Measurements from ENCODE around the gene EIF4G1.
"Not testable (repeated sequence)": the region's sequence is repeated elsewhere in the genome, so short reads cannot be mapped to it uniquely, and the experiment has no call there.

EIF4G1 gene, protein sequence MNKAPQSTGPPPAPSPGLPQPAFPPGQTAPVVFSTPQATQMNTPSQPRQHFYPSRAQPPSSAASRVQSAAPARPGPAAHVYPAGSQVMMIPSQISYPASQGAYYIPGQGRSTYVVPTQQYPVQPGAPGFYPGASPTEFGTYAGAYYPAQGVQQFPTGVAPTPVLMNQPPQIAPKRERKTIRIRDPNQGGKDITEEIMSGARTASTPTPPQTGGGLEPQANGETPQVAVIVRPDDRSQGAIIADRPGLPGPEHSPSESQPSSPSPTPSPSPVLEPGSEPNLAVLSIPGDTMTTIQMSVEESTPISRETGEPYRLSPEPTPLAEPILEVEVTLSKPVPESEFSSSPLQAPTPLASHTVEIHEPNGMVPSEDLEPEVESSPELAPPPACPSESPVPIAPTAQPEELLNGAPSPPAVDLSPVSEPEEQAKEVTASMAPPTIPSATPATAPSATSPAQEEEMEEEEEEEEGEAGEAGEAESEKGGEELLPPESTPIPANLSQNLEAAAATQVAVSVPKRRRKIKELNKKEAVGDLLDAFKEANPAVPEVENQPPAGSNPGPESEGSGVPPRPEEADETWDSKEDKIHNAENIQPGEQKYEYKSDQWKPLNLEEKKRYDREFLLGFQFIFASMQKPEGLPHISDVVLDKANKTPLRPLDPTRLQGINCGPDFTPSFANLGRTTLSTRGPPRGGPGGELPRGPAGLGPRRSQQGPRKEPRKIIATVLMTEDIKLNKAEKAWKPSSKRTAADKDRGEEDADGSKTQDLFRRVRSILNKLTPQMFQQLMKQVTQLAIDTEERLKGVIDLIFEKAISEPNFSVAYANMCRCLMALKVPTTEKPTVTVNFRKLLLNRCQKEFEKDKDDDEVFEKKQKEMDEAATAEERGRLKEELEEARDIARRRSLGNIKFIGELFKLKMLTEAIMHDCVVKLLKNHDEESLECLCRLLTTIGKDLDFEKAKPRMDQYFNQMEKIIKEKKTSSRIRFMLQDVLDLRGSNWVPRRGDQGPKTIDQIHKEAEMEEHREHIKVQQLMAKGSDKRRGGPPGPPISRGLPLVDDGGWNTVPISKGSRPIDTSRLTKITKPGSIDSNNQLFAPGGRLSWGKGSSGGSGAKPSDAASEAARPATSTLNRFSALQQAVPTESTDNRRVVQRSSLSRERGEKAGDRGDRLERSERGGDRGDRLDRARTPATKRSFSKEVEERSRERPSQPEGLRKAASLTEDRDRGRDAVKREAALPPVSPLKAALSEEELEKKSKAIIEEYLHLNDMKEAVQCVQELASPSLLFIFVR (N-terminal part only)

DNA sequence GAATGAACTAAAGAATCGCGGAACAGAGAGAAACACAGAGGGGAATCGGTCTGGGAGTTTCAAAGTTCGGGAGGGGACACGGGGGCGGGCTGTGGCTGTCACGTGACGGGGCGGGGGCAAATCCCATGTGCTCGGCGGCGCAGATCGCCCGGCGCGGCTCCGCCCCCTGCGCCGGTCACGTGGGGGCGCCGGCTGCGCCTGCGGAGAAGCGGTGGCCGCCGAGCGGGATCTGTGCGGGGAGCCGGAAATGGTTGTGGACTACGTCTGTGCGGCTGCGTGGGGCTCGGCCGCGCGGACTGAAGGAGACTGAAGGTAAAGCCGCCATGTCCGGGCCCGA is at the start of gene EIF4G1:
EIF4G1 (plus strand) TSS at position 244 of the 337 bp plus-strand sequence. CDS start 1,191 bp downstream, outside the sequence.
- peak; percentile 90 for DNase-seq

DNA sequence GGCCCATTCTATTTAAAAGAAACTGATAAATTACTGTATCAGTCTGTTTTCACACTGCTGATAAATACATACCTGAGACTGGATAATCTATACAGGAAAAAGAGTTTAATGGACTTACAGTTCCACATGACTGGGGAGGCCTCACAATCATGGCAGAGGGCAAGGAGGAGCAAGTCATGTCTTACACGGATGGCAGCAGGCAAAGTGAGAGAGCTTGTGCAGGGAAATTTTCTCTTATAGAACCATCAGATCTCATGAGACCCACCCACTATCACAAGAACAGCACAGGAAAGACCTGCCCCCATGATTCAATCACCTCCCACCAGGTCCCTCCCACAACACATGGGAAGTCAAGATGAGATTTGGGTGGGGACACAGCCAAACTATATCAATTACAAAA is 47.2 kb upstream of the EIF4G1 start:
- DNase-seq, result not testable (repeated sequence)

DNA sequence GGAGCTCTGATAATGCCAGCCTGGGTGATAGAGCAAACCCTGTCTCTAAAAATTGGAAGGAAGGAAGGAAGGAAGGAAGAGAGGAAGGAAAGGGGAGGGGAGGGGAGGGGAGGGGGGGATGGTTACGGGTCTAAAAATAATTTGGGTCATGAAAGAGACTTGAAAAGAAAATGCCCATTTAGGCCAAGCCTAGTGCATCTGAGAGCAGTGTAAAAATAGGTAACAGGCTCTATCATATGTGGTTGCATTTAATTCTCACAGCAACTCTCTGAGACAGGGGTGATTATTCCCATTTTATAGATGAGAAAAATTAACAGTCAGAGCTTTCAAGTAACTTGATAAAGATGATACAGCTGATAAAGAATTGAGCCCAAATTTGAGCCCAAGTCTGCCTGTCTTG is 42.1 kb upstream of the EIF4G1 start:
- no peak for DNase-seq

DNA sequence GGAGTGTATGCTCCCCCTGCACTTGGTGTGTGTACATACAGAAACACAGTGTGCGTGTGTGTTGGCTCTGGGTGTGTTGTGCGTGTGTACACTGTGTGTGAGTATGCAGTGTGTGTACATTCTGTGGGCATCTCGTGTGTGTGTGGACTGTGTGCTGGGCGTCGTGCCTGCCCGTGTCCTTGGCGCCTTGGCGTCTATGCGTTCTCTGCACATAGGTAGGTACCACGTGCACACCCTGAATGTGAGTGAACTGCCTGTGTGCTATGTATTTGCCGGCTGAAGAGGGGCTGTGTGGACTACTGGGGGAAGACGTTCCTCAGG is 39.1 kb upstream of the EIF4G1 start:
- no peak for DNase-seq

DNA sequence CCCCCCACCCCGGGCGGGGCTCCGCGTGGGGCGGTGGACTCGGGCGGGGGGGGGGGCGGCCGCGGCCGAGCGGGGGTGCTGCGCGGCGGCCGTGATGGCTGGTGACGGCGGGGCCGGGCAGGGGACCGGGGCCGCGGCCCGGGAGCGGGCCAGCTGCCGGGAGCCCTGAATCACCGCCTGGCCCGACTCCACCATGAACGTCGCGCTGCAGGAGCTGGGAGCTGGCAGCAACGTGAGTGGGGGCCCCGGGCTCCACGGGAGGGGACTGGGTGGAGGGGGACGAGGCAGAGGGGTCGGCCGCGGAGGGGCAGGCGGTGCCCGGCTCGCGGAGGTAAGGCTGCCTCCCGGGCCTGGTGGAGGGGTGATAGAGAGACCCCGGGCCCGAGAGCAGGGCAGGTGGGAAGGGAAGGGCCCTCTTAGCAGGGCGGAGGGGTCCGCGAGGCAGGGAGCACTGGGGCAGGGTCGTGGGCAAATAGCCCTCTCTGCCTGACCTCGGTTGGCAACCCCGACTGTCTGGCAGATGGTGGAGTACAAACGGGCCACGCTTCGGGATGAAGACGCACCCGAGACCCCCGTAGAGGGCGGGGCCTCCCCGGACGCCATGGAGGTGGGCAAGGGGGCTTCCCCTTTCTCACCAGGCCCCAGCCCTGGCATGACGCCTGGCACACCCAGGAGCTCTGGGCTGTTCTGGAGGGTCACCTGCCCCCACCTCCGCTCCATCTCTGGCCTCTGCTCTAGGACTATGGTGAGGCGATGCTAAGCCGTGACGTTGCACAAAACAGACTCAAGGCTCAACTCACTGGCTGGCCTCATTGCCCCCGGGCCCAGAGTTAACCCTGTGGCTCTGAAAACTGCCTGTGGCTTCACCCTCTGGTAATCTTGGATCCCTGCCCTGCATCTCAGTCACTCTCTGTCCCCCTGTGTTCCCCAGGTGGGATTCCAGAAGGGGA is 38.2 kb upstream of the EIF4G1 start, which contains the start of gene ECE2:
ECE2 (plus strand) TSS at position 62 of the 950 bp plus-strand sequence; CDS start at position 194, 132 bp downstream.
- no peak for DNase-seq

DNA sequence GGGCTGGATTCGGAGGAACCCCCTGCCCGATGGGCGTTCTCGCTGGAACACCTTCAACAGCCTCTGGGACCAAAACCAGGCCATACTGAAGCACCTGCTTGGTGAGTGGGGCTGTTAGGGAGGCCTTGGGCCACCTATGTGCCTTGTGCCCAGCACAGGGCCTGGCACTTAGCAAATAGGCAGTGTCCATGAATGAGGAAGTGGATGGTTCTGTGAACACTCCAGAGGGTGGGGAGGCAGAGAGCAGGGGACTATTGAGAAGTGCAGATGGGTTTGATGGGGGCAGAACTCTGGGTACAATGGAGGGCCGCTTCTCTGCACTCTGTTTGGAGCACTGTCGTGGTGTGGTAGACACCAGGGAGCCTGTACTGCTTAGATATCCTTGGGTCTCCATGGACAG is 37.0 kb upstream of the EIF4G1 start:
- DNase-seq, result no peak

DNA sequence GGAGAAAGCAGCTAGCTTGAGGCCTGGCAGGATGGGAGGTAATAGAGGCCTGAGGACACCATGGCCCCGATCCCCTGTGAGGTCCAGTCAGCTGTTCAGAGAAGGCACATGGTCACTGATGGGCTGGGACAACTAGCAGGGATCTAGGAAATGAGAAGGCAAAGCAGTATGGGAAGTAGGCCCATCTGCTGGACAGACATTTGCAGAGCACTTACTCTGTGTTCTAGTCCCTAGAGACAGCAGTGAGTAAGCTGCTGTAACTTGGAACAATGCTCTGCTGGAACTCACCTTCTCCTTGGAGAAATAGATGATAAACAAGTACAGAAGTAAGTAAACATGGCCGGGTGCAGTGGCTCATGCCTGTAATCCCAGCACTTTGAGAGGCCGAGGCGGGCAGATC is 31.5 kb upstream of the EIF4G1 start:
- no peak for DNase-seq

DNA sequence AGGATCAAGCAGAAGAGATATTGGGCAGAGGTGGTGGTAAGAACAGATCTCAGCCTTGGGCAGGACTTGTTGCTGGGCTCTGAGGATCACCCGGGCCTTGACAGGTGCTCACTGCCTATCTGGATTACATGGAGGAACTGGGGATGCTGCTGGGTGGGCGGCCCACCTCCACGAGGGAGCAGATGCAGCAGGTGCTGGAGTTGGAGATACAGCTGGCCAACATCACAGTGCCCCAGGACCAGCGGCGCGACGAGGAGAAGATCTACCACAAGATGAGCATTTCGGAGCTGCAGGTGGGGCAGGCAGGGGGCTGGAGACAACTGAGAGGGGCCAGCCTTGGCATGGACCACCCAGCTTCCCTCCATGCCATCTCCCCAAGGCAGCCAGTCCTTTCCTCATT is 30.7 kb upstream of the EIF4G1 start:
- no peak for DNase-seq

DNA sequence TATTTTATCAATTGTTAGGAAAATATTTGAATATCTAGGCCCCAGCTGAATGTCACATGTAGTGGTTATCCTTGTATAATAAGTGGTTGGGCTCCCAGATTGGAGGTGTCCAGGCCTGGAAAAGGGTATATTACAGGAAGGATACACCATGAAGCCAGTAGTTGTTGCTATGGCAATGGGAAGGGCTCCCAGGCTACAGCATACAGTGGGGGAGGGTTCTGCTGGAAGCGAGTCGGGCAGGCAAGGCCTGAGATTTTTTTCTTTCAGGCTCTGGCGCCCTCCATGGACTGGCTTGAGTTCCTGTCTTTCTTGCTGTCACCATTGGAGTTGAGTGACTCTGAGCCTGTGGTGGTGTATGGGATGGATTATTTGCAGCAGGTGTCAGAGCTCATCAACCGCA is 29.7 kb upstream of the EIF4G1 start:
- no peak for DNase-seq

DNA sequence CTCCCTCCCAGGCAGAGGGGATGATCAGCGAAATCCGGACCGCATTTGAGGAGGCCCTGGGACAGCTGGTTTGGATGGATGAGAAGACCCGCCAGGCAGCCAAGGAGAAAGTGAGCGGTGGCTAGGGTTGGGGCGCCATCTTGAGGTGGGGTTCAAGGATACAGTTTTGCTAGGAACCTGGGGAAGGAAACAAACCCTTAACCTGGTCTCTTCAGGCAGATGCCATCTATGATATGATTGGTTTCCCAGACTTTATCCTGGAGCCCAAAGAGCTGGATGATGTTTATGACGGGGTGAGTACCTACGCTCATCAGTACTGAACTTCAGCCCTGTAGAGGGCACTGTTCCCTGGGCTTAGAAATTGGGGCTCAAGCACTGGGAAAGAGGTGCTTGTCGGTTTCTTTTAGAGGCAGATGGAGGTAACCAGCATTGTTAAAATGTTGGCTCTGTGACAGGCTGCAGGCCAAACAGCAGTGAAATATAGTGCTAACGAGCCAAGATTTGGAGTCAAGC is 24.9 kb upstream of the EIF4G1 start:
- peak; percentile 66 to 69 for DNase-seq

DNA sequence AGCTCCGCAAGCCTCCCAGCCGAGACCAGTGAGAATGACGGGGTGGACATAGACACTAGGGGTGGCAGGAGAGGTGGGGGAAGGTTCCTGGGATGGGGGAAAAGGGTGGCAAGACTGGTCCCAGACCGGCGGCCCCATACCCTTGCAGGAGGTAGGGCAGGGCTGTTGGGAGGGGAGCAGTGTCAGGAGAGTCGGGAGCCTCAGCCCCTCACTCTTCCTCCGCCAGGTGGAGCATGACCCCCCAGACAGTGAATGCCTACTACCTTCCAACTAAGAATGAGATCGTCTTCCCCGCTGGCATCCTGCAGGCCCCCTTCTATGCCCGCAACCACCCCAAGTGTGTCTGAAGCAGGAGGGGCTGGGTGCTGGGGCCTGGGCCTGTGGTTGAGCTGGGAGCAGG is 24.1 kb upstream of the EIF4G1 start:
- no peak for DNase-seq

DNA sequence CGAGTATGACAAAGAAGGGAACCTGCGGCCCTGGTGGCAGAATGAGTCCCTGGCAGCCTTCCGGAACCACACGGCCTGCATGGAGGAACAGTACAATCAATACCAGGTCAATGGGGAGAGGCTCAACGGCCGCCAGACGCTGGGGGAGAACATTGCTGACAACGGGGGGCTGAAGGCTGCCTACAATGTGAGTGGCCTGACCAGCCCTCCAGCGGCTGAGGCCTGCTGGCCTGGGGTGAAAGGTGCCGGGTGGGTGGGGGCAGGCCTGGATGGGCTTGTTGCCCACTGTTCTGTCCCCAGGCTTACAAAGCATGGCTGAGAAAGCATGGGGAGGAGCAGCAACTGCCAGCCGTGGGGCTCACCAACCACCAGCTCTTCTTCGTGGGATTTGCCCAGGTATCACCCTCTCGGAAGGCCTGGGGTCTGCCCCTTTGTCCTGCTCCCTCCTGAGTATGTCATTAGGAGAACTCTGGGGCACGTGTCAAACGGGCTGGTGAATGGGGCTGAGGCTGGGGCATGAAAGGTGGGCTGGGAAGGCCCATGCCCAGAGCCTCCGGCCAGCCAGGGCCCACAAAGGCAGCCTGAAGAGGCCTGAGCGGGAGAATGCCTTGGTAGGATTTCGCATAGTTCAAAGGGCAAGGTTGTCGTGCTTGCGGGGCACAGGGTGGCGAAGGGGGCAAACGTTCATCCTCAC is 23.2 kb upstream of the EIF4G1 start:
- no peak for DNase-seq

DNA sequence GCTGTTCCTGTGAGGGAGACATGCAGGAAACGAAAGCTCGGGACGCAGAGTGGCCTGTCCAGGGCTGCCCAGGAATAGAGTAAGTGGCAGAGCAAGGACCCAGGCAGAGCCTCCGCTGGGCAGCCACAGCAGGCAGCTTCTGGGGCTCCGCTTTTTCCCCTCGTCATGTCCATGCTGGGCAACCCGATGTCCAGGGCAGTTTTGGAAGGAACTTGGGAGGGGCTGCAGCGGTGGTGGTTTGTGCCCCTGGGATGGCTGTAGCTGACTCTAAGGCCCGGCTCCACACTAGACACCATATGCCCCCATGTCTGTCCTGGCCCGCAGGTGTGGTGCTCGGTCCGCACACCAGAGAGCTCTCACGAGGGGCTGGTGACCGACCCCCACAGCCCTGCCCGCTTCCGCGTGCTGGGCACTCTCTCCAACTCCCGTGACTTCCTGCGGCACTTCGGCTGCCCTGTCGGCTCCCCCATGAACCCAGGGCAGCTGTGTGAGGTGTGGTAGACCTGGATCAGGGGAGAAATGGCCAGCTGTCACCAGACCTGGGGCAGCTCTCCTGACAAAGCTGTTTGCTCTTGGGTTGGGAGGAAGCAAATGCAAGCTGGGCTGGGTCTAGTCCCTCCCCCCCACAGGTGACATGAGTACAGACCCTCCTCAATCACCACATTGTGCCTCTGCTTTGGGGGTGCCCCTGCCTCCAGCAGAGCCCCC is 22.5 kb upstream of the EIF4G1 start:
- DNase-seq, result no peak

DNA sequence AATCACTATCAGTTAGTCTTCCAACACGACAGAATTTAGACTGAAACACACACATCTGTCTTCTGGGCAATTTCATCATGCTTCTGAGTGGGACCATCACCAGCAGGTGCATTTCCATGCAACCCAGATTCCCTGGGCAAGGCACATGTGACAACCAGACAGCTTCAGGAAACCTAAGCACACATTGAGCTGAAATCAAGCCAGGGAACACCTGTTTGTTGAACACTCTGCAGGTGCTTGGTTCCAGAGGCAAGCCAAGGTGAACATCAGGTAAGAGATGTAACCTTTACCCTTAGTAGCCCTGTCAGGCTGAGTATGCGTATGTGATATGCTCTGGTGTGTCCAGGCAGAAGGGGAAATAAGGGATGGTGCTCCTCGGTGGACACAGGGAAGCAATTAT is 18.6 kb upstream of the EIF4G1 start:
- no peak for DNase-seq

DNA sequence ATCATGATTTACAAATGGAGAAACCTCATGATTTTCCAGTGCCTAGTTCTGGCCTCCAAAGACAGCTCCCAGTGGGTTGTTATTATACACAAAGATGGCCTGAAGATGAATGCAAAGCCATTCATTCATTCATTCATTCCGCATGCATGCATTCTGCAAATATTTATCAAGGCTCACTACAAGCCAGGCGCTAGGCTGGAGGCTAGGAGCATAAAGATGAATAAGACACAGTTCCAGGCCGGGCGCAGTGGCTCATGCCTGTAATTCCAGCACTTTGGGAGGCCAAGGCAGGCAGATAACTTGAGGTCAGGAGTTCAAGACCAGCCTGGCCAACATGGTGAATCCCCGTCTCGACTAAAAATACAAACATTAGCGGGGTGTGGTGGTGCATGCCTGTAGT is 17.8 kb upstream of the EIF4G1 start:
- DNase-seq, result no peak

DNA sequence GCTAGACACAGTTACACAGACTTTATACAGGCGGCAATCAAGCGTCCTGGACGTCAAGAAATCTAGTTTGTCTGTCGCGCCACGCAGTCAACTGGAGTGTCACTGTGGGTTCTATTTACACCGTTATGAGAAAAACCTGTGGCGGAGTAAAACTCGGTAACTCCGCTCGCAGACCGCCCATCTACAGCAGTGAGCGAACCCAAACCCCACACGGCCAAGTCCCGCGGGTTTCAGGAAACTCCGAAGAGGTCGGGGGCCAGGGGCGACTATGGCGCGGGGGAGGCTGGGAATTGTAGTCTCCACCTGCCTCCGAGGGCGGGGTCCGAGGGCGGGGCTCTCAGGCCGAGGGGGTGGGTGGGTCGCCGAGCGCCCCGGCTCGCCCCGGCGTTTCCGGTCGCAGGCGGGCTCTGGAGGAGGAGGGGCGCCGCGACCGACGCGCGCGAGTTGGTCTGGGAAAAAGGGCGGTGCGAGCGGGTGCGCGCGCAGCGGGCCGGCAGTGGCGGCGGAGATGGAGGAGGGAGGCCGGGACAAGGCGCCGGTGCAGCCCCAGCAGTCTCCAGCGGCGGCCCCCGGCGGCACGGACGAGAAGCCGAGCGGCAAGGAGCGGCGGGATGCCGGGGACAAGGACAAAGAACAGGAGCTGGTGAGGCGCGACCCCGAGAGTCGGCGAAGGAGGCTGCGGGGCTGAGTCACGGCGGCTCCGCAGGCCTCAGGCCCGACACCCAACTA is 15.5 kb upstream of the EIF4G1 start, which contains the start of gene PSMD2:
PSMD2 (plus strand) TSS at position 483 of the 729 bp plus-strand sequence; CDS start at position 509, 26 bp downstream.
- DNase-seq, result peak; percentile 97

DNA sequence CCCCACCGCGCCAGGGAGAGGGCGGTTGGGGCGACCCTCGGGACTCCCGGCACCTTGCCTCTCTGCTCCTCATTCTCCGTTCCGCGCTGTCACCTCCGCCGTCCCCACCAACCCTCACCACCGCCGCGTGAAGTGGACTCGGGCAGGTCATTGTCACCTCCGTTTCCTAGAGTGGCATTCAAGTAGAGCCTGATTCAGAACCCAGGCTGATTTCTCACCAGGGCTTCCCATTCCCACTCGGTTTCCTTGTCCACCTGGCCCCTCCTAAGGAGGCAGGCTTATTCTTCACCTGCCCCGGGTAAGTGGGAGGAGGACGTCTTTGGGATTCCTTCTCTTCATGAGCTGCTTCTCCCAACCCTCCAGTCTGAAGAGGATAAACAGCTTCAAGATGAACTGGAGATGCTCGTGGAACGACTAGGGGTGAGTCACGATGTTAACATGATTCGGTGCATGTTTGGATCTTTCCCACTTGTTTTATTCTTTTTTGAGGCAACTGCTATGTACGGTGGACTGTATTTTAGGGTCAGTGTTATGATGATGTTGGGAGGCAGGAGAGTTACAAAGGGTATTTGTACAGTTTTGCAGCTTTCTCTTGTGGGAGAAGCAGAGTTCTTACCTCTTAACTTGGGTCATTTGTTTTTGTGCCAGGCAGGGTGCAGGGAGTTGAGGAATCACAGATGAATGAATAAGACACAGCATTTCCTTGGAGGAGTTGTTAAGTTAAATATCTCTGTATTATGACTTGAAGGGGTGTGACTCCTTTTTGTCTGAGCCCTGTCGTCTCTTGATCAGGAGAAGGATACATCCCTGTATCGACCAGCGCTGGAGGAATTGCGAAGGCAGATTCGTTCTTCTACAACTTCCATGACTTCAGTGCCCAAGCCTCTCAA is 14.7 kb upstream of the EIF4G1 start:
- DNase-seq, result no peak

DNA sequence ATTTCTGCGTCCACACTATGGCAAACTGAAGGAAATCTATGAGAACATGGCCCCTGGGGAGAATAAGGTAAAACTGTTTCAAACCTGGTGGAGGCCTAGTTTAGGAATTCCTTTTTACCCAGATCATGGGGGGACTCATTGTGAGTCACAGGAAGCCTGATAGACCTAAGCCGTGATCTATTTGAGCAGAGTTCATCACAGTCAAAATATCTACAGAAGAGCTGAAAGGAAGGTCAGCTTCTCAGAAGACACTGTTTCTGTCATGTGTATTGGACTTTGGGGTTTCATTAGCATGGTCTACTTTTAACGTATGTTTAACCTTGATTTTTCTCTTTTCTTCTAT is 14.1 kb upstream of the EIF4G1 start:
- no peak for DNase-seq

DNA sequence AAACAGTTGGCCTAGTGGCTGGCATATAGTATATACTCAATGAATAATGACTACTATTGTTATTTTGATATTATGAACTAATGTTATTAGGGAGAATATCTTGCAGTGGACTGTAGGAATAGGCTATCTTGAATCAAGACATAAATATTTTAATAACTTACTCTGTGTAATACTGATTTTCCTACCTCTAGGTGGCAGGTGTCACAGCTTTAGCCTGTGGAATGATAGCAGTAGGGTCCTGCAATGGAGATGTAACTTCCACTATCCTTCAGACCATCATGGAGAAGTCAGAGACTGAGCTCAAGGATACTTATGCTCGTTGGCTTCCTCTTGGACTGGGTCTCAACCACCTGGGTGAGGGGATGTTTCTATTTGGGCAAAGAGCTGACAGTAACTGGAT is 8.8 kb upstream of the EIF4G1 start:
- DNase-seq, result no peak

Data from stimulated activated CD4-positive, alpha-beta T cell treated with anti-CD3 and anti-CD28 coated beads, Interleukin-2, amount 100 ng/mL, for 48 hours (primary cell).